Mesothelial cell of epicardium (in vitro differentiated cells): ENCODE results near the gene TRRAP. TPM values are rescaled to one million over a fixed set of nuclear protein-coding genes. Genes with fewer than 3 reads are reported as not detected.

Experiments
- DNase-seq, 2 experiments: peaks; one replicate each; pipeline ENCODE4 v3.0.0; 2021; ENCODE audit warnings: low spot score in 2 of 2; ENCODE audit not compliant: unreplicated experiment in 2 of 2
- H3K27ac Mint-ChIP-seq: 2 replicates; pipeline ENCODE4 v1.8.0; 2021; ENCODE audit warnings: mixed read lengths
- H3K27me3 Mint-ChIP-seq: 2 replicates; pipeline ENCODE4 v1.8.0; 2021; ENCODE audit warnings: low read depth, mixed read lengths
- H3K36me3 Mint-ChIP-seq: 2 replicates; pipeline ENCODE4 v1.8.0; 2021; ENCODE audit warnings: mixed read lengths
- H3K4me1 Mint-ChIP-seq: 2 replicates; pipeline ENCODE4 v1.8.0; 2021; ENCODE audit warnings: mixed read lengths
- H3K4me3 Mint-ChIP-seq: 2 replicates; pipeline ENCODE4 v1.8.0; 2021; ENCODE audit warnings: mild to moderate bottlenecking, moderate library complexity, mixed read lengths
- H3K9me3 Mint-ChIP-seq: 2 replicates; pipeline ENCODE4 v1.8.0; 2021; ENCODE audit warnings: mixed read lengths
- total RNA-seq: library from RNA; stranded (reverse); gene quantifications from 3 replicates; pipeline ENCODE4 v1.2.1, GENCODE V29; 2021
- TF ChIP-seq, protein P1 (sequence below): fragments of 200-600 bp; sonication (generic); IDR thresholded peaks from one replicate; pipeline ENCODE4 v1.5.0; 2021; ENCODE audit warnings: antibody characterized with exemption; ENCODE audit not compliant: unreplicated experiment

Gene TRRAP
- total RNA-seq, 1 donor from 2014 or later, result 82.9 TPM

GRCh38 chr7:99029466-99030435 is 151.4 kb downstream of the TRRAP start:
- H3K36me3 Mint-ChIP-seq, result peaks cover 63% of the 10 kb centered on the region

DNA sequence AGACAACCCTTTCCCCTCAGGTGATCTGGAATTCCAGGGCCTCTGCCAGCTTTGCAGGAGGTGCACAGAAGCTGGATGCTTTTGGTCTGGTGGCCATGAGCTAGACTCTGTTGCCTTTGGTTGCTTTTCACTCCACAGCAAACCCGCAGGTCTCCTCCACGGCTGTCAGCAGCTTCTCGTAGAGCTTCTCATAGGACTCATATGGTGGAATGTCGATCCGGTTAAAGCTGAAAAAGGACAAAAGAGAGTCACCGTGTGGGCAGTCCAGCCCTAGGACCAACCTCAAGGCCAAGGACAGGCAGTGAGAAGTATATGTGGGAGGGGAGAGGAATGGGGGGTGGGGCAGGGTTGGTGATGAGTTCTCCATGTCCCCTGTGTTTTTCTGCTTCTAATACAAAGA is 152.1 kb downstream of the TRRAP start:
- Mint-ChIP-seq H3K27me3 (no peaks in the 10 kb centered on the region), H3K4me1 (no peaks in the 10 kb centered on the region), H3K36me3 (peaks cover 65% of the 10 kb centered on the region), H3K9me3 (peaks cover 4% of the 10 kb centered on the region), H3K4me3 (no peak overlapping the region), H3K27ac (no peak overlapping the region)
- no peak for DNase-seq
- TF ChIP-seq, protein P1, sequence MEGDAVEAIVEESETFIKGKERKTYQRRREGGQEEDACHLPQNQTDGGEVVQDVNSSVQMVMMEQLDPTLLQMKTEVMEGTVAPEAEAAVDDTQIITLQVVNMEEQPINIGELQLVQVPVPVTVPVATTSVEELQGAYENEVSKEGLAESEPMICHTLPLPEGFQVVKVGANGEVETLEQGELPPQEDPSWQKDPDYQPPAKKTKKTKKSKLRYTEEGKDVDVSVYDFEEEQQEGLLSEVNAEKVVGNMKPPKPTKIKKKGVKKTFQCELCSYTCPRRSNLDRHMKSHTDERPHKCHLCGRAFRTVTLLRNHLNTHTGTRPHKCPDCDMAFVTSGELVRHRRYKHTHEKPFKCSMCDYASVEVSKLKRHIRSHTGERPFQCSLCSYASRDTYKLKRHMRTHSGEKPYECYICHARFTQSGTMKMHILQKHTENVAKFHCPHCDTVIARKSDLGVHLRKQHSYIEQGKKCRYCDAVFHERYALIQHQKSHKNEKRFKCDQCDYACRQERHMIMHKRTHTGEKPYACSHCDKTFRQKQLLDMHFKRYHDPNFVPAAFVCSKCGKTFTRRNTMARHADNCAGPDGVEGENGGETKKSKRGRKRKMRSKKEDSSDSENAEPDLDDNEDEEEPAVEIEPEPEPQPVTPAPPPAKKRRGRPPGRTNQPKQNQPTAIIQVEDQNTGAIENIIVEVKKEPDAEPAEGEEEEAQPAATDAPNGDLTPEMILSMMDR, result no peak

More at GRCh38 chr7:99029466-99030435, 151.4 kb downstream of the TRRAP start:
- H3K9me3 Mint-ChIP-seq, result peaks cover 4% of the 10 kb centered on the region
- peak overlapping the region; percentile 60 for H3K27ac Mint-ChIP-seq
- DNase-seq, result no peak
- TF ChIP-seq, protein P1, result no peak
- H3K4me1 Mint-ChIP-seq, result no peaks in the 10 kb centered on the region
- no peaks in the 10 kb centered on the region for H3K27me3 Mint-ChIP-seq
- H3K4me3 Mint-ChIP-seq, result no peak overlapping the region

- Mint-ChIP-seq H3K4me3 (no peak overlapping the region), H3K27ac (peak overlapping the region; percentile 7), H3K4me1 (no peaks in the 10 kb centered on the region), H3K36me3 (peaks cover 65% of the 10 kb centered on the region), H3K27me3 (no peaks in the 10 kb centered on the region), H3K9me3 (peaks cover 1% of the 10 kb centered on the region)
- DNase-seq, result no peak
- TF ChIP-seq, protein P1, result no peak
Observed at GRCh38 chr7:99030951-99031350, 152.6 kb downstream of the TRRAP start.

DNA sequence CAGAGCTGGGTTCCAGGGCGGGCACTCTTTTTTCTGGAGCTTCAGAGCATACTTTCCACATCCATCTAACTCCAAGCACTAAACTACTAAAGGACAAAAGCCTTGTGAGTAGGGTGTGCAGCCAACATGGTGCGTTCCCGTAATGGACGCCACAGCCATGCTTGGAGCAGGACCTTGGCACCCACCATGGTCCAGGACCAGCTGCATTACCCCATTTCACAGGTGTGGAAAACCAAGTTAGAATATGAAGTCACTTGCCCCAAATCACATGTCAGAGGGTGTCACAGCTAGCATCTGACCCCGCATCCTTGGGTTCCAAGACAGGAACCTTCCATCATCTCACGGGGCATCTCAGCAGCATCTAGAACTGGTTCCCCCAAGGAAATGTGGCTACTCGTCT is 153.2 kb downstream of the TRRAP start:
- H3K27ac Mint-ChIP-seq, result no peak overlapping the region
- no peaks in the 10 kb centered on the region for H3K27me3 Mint-ChIP-seq
- no peaks in the 10 kb centered on the region for H3K4me1 Mint-ChIP-seq
- H3K36me3 Mint-ChIP-seq, result peaks cover 69% of the 10 kb centered on the region
- DNase-seq, result no peak
- no peaks in the 10 kb centered on the region for H3K9me3 Mint-ChIP-seq
- TF ChIP-seq, protein P1, result no peak
- no peak overlapping the region for H3K4me3 Mint-ChIP-seq

DNA sequence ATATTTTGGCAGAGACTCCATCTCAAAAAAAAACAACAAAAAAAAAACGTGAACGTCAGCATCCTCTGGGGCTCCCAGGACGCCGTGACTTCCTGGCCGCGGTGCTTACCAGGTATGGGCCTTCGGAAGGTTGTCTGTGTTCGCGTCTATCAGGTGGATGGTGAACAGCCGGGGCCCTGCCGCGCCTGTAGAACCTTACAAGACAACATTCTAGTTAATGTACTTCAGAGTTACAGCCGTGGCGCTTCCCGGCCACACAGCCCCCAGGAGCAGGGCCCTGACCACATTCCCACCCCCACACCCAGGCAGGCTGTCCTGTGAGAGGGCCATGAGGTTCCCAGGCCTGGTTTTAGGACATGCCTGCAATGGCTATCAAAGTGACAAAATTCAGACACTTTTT is 154.6 kb downstream of the TRRAP start:
- Mint-ChIP-seq H3K36me3 (peaks cover 70% of the 10 kb centered on the region), H3K4me1 (no peaks in the 10 kb centered on the region), H3K27me3 (no peaks in the 10 kb centered on the region), H3K4me3 (no peak overlapping the region), H3K27ac (no peak overlapping the region), H3K9me3 (no peaks in the 10 kb centered on the region)
- TF ChIP-seq, protein P1, result no peak
- no peak for DNase-seq
